Uterus (tissue), 2 donors: ENCODE results near the gene CCM2.

Source experiments
- CTCF ChIP-seq, 4 experiments: fragments of 200-600 bp in 2 of 4; fragments of 450-650 bp in 2 of 4; sonication (generic) in 2 of 4; IDR thresholded peaks; one replicate each; pipeline ENCODE4 v1.5.1; 2016 to 2019; ENCODE audit warnings: antibody characterized with exemption in 4 of 4, mild to moderate bottlenecking in 2 of 4, moderate library complexity in 1 of 4
- POLR2A ChIP-seq, 2 donors: fragments of 450-650 bp; IDR thresholded peaks; one replicate each; pipeline ENCODE4 v1.6.1; 2016; ENCODE audit warnings: antibody characterized with exemption in 2 of 2, mild to moderate bottlenecking in 1 of 2, moderate library complexity in 1 of 2

- no peak for TF ChIP-seq CTCF (IDR thresholded peaks at IDR 0.05)
- TF ChIP-seq POLR2A (IDR thresholded peaks at IDR 0.05) = no peak
Observed at GRCh38 chr7:45027774-45028114, 27.7 kb downstream of the CCM2 start.
